Measurements from ENCODE around the gene ABCA4. TPM values are rescaled to one million over a fixed set of nuclear protein-coding genes. Genes with fewer than 3 reads are reported as not detected.
A peak's percentile ranks its signal among the peaks of the same experiment; 100 is the strongest.

Gene ABCA4
- total RNA-seq, 1 experiment from 2014 or later = 1.5 TPM

DNA sequence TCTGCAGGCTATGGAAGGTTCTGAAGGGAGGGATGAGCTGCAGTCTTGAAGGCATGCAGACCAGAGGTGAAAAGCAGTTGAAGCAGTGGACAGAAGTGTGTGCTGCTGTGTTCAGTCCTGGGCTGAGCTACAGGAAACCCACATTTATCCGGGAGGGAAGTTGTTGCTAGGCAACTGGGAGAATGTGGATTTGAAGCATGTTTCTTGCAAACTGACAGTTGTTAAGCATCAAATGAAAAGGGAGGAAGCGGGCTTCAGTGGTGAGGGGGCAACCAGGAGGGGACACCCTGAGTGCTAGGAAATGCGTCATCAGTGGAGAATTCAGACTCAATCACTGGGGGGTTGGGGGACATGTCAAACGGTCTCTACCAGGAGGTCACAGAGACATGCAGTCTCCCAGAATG, 28.7 kb downstream of the ABCA4 start:
- Histone ChIP-seq H3K9me3 (ENCODE audit: control insufficient read depth, insufficient read depth, low read depth, low read length) (no peaks in the 10 kb centered on the region), H3K4me3 (ENCODE audit: low read depth in 2 of 2, low read length in 2 of 2) (no peak overlapping the region), H3K36me3 (ENCODE audit: control insufficient read depth, insufficient read depth, low read length) (no peaks in the 10 kb centered on the region), H3K4me1 (ENCODE audit: control insufficient read depth, insufficient read depth, low read length) (peaks cover 39% of the 10 kb centered on the region), H3K27ac (ENCODE audit: low read length) (peak overlapping the region; percentile 86; the same call in 1 of the 2 replicates), H3K27me3 (ENCODE audit: control insufficient read depth, insufficient read depth, low read length) (no peaks in the 10 kb centered on the region)
- BruUV-seq (replicated peaks) = no TSS peak
- in situ Hi-C loops (cut with HindIII; ENCODE audit: low pct_unique_long_range_greater_than_20kb, low sequenced_read_pairs) (no loop called here), intact Hi-C loops (cut with micrococcal nuclease; ENCODE audit: unreplicated experiment) (no loop called here)
- TF ChIP-seq SIN3A (IDR thresholded peaks at IDR 0.05; ENCODE audit: borderline replicate concordance, insufficient read depth, low read depth, low read length) = no peak
- POLR2A ChIA-PET = no interaction called here
- no peak for ATAC-seq
- no peak for DNase-seq (ENCODE audit: low read depth, low spot score)
- CTCF ChIA-PET = no interaction called here

DNA sequence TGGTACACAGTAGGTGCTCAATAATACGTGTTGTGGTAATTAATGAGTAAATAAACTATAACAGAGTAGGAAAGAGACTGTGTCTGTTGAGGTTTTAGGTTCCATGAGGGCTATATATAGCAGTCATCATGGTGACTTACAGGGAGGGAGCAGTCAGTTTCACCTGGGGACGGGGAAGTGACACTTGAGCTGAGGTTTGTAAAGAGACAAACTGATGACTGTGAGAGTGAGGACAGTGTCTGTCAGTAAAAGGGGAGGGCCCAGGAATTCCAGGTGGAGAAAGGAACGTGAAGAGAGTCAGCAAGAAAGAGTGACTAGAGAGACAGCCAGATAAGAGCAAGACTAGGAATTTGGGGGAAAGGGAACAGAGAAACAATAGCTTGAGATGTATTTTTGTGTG, 30.2 kb downstream of the ABCA4 start:
- TF ChIP-seq TCF7L2 (IDR thresholded peaks at IDR 0.05; ENCODE audit: low read depth, low read length) = no peak
- TF ChIP-seq SIN3A (IDR thresholded peaks at IDR 0.05; ENCODE audit: borderline replicate concordance, insufficient read depth, low read depth, low read length) = no peak
- BruUV-seq (replicated peaks) = no TSS peak
- Histone ChIP-seq H3K4me1 (ENCODE audit: control insufficient read depth, insufficient read depth, low read length) (peaks cover 26% of the 10 kb centered on the region), H3K27ac (ENCODE audit: low read length) (peak overlapping the region; percentile 63), H3K27me3 (ENCODE audit: control insufficient read depth, insufficient read depth, low read length) (no peaks in the 10 kb centered on the region), H3K4me3 (ENCODE audit: low read depth in 2 of 2, low read length in 2 of 2) (no peak overlapping the region), H3K36me3 (ENCODE audit: control insufficient read depth, insufficient read depth, low read length) (no peaks in the 10 kb centered on the region), H3K9me3 (ENCODE audit: control insufficient read depth, insufficient read depth, low read depth, low read length) (no peaks in the 10 kb centered on the region)
- no peak for DNase-seq (ENCODE audit: low read depth, low spot score)
- no peak for ATAC-seq
- intact Hi-C loops (cut with micrococcal nuclease; ENCODE audit: unreplicated experiment) (no loop called here), in situ Hi-C loops (cut with HindIII; ENCODE audit: low pct_unique_long_range_greater_than_20kb, low sequenced_read_pairs) (no loop called here)
- ChIA-PET CTCF (interaction anchor here (0.7 kb wide), 1 partner anchor 10 kb away, joined by 4 read pairs; no protein-coding TSS in a partner anchor), POLR2A (no interaction called here)

DNA sequence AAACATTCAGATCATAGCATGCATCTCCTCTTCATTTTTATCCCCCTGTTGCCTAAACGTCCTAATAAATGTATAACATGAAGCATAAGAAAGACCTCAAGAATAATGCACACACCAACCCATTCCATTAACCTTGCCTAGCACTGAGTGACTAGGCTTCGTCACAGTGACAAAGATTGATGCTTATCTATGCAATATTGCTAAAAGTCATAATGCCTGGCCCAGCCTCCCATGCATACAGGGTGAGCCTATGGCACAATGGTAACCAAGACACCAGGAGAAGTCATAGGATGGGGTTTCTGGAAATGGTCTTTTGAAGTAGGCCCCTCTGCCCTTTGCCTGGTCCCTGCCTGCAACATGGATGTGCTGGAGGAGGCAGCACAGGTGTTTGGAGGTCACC, 33.8 kb downstream of the ABCA4 start:
- in situ Hi-C loops (cut with HindIII; ENCODE audit: low pct_unique_long_range_greater_than_20kb, low sequenced_read_pairs) (no loop called here), intact Hi-C loops (cut with micrococcal nuclease; ENCODE audit: unreplicated experiment) (no loop called here)

More for the DNA sequence above, 33.8 kb downstream of the ABCA4 start:
- Histone ChIP-seq H3K36me3 (ENCODE audit: control insufficient read depth, insufficient read depth, low read length) (no peaks in the 10 kb centered on the region), H3K4me1 (ENCODE audit: control insufficient read depth, insufficient read depth, low read length) (peaks cover 3% of the 10 kb centered on the region; the same call in 1 of the 2 replicates), H3K4me3 (ENCODE audit: low read depth in 2 of 2, low read length in 2 of 2) (no peak overlapping the region), H3K27me3 (ENCODE audit: control insufficient read depth, insufficient read depth, low read length) (no peaks in the 10 kb centered on the region), H3K27ac (ENCODE audit: low read length) (peak overlapping the region; percentile 65; the same call in 1 of the 2 replicates), H3K9me3 (ENCODE audit: control insufficient read depth, insufficient read depth, low read depth, low read length) (no peaks in the 10 kb centered on the region)
- no TSS peak for BruUV-seq (replicated peaks)
- no peak for TF ChIP-seq SIN3A (IDR thresholded peaks at IDR 0.05; ENCODE audit: borderline replicate concordance, insufficient read depth, low read depth, low read length)
- TF ChIP-seq, protein P1, sequence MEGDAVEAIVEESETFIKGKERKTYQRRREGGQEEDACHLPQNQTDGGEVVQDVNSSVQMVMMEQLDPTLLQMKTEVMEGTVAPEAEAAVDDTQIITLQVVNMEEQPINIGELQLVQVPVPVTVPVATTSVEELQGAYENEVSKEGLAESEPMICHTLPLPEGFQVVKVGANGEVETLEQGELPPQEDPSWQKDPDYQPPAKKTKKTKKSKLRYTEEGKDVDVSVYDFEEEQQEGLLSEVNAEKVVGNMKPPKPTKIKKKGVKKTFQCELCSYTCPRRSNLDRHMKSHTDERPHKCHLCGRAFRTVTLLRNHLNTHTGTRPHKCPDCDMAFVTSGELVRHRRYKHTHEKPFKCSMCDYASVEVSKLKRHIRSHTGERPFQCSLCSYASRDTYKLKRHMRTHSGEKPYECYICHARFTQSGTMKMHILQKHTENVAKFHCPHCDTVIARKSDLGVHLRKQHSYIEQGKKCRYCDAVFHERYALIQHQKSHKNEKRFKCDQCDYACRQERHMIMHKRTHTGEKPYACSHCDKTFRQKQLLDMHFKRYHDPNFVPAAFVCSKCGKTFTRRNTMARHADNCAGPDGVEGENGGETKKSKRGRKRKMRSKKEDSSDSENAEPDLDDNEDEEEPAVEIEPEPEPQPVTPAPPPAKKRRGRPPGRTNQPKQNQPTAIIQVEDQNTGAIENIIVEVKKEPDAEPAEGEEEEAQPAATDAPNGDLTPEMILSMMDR (IDR thresholded peaks at IDR 0.05) = no peak
- no peak for TF ChIP-seq TCF7L2 (IDR thresholded peaks at IDR 0.05; ENCODE audit: low read depth, low read length)
- TF ChIP-seq, protein P2, sequence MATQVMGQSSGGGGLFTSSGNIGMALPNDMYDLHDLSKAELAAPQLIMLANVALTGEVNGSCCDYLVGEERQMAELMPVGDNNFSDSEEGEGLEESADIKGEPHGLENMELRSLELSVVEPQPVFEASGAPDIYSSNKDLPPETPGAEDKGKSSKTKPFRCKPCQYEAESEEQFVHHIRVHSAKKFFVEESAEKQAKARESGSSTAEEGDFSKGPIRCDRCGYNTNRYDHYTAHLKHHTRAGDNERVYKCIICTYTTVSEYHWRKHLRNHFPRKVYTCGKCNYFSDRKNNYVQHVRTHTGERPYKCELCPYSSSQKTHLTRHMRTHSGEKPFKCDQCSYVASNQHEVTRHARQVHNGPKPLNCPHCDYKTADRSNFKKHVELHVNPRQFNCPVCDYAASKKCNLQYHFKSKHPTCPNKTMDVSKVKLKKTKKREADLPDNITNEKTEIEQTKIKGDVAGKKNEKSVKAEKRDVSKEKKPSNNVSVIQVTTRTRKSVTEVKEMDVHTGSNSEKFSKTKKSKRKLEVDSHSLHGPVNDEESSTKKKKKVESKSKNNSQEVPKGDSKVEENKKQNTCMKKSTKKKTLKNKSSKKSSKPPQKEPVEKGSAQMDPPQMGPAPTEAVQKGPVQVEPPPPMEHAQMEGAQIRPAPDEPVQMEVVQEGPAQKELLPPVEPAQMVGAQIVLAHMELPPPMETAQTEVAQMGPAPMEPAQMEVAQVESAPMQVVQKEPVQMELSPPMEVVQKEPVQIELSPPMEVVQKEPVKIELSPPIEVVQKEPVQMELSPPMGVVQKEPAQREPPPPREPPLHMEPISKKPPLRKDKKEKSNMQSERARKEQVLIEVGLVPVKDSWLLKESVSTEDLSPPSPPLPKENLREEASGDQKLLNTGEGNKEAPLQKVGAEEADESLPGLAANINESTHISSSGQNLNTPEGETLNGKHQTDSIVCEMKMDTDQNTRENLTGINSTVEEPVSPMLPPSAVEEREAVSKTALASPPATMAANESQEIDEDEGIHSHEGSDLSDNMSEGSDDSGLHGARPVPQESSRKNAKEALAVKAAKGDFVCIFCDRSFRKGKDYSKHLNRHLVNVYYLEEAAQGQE (IDR thresholded peaks at IDR 0.05; ENCODE audit: insufficient read depth in 1 of 2, low read depth in 2 of 2, low read length in 1 of 2) = no peak
- TF ChIP-seq POLR2AphosphoS5 (IDR thresholded peaks at IDR 0.05; ENCODE audit: low read depth, low read length) = no peak
- ChIA-PET CTCF (no interaction called here), POLR2A (no interaction called here)
- DNase-seq (ENCODE audit: low read depth, low spot score) = no peak
- no peak for ATAC-seq

Data from Panc1 (cell line).